Fibroblast of the conjunctiva (primary cell): Measurements from ENCODE around the gene DVL2.

Experiments
- DNase-seq: peaks from one replicate; pipeline ENCODE4 v3.0.0-alpha.2; 2010; ENCODE audit warnings: low read depth

DVL2 gene

DNA sequence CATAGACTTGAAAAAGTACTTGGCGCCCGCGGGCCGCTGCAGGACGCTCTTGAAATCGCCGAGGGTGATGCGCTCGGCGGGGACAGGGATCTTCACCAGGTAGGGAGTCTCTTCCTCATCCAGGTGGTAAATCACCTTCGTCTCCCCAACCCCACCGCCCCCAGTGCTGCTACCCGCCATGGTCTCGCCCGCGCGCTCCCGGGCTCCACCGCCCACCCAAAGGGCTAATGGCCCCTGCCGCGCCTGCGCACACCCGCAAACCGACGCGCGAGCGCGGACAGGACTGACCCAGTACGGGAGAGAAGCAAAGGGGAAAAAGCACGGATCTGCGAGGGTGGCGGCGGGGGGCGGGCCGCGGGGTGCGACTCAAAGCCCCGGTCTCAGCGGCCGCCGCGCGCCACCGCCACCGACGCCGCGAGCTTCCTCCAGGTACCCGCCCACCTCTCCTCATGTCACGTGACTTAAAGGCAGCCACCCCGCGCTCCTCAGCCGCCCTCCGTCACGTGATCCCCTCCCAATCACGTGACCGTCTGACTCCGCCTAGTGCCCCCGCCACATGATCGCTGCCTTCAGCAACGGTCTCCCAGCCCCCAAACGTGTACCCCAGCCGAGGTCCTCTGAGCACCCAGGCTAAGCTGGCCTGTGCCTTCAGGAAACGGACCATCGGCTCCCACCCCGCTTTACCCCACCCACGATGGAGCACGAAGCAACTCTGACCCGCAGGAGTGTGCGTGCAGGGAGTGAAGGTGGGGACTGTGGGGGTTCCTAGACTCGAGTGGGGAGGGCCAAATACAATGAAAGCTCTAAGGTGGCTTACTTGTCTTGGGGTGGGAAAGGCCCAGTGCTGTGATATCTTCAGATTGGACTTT is at the start of gene DVL2:
TSS of gene DVL2 (minus strand) at position 435 of the 869 bp plus-strand sequence. CDS start at position 180, 255 bp downstream.
- peak; percentile 91 for DNase-seq

DNA sequence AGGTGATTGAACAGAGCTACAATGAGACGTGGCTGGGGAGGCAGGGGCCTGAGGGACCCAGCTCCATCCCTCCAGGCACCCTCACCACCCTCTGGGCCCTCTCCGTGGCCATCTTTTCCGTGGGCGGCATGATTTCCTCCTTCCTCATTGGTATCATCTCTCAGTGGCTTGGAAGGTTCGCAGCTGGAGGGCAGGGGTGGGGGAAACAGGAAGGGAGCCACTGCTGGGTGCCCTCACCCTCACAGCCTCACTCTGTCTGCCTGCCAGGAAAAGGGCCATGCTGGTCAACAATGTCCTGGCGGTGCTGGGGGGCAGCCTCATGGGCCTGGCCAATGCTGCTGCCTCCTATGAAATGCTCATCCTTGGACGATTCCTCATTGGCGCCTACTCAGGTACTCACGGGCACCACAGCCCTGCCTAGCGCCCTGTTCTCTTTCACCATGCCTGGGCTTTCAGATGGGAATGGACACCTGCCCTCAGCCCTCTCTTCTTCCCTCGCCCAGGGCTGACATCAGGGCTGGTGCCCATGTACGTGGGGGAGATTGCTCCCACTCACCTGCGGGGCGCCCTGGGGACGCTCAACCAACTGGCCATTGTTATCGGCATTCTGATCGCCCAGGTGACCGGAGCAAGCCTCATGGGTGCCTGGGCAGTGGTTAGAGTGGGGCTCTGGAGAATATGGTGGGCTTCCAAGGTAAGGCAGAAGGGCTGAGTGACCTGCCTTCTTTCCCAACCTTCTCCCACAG is 49.3 kb upstream of the DVL2 start:
- no peak for DNase-seq

DNA sequence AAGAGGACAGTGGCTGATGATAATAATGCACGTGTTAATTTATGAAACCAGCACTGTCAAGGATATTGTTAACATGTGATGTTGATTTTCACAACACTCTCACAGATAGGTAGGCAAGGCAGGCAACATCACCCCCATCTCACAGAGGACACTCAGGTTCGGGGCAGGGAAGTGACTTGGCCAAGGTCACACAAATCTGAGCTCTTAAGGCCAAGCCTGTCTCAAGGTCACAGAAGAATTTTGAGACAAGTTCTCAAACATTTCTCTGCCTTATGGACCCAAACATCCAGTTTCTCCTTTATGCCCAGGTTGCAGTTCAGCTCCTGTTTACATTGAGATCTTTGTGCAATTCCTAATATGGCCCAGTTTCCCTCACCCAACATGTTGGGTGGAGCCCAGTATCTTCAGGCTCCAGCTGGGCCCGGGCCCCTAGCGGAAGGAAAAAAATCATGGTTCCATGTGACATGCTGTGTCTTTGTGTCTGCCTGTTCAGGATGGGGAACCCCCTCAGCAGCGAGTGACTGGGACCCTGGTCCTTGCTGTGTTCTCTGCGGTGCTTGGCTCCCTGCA is 48.5 kb upstream of the DVL2 start:
- no peak for DNase-seq

DNA sequence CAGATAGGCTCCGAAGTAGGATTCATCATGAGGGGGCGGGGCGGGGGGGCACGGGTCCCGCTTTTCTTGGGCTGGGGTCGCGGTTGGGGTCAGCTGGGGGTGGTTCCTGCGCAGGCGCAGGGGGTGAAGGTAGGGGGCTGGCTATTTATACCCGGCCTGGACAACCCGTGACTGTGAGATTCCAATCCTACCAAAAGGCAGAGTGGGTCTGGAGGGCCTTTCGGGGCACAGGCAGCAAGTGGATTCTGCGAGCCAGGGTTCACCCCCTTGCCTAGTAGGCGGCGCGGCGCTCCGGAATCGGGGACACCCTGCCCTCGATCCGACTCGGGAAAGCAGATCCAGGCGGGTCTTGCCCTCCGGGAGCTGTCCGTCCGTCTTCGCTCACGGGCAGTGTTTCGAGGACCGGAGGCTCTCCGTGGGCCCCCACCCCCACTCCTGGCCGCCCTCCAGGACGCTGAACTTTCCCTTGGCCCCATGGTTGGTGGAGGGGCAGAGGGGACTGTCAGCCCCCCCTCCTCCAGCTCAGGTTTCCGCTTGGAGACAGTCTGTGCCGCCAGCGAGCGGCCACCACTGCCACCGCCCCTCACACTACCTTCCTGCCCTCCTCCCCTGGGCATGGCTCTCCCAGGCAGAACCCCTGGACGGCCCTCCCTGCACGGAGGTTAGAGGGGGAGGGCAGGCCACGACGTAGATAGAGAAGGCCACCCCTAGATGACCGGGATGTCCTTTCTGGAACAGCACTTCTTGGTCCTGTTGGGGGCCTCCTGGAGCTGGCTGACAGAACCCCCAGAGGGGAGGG is 47.8 kb upstream of the DVL2 start:
- no peak for DNase-seq

DNA sequence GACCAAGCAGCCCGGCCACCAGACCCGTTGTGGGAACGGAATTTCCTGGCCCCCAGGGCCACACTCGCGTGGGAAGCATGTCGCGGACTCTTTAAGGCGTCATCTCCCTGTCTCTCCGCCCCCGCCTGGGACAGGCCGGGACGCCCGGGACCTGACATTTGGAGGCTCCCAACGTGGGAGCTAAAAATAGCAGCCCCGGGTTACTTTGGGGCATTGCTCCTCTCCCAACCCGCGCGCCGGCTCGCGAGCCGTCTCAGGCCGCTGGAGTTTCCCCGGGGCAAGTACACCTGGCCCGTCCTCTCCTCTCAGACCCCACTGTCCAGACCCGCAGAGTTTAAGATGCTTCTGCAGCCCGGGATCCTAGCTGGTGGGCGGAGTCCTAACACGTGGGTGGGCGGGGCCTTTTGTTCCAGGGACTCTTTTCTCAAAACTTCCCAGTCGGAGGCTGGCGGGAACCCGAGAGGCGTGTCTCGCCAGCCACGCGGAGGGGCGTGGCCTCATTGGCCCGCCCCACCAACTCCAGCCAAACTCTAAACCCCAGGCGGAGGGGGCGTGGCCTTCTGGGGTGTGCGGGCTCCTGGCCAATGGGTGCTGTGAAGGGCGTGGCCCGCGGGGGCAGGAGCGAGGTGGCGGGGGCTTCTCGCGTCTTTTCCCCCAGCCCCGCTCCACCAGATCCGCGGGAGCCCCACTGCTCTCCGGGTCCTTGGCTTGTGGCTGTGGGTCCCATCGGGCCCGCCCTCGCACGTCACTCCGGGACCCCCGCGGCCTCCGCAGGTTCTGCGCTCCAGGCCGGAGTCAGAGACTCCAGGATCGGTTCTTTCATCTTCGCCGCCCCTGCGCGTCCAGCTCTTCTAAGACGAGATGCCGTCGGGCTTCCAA is 47.0 kb upstream of the DVL2 start, which contains the start of gene SLC2A4:
TSS of gene SLC2A4 (plus strand) at position 645 of the 879 bp plus-strand sequence. CDS start at position 862, 217 bp downstream.
- DNase-seq: peak; percentile 88

DNA sequence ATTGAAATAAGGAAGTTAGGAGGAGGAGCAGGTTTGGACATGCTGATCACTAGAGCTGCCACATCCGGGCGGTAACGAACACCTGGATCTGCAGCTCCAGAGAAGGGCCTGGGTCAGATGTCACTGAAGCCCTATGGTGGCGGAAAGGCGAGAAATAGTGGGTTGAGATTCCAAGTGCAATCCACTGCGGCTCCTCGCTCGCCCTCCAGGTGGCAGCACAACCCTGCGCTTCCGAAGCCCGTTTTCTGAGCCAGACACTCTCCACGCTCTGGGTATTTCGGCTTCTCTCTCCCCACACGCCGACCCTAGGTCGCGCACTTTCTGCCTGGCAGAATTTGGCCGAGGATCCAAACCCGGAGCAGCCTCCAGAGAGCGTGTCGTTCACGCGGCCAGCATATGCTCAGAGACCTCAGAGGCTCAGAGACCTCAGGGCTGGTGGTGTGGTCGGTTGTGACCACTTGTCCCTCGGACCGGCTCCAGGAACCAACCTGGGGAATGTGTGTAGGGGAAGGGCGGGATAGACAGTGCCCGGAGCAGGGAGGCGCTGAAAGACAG is 46.3 kb upstream of the DVL2 start:
- peak; percentile 57 for DNase-seq

DNA sequence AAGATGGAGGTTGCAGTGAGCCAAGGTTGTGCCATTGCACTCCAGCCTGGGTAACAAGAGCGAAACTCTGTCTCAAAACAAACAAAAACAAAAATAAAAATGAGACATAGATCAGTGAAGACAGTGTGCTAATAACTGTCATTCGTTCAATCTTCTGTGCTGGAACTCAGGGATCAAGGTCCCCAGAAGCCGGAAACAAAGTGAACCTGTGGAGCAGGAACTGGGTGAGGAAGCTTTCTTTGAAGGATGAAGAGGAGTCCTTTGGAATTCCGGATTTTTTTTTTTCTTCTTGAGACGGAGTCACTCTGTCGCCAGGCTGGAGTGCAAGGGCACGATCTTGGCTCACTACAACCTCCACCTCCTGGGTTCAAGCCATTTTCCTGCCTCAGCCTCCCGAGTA is 45.1 kb upstream of the DVL2 start:
- no peak for DNase-seq

DNA sequence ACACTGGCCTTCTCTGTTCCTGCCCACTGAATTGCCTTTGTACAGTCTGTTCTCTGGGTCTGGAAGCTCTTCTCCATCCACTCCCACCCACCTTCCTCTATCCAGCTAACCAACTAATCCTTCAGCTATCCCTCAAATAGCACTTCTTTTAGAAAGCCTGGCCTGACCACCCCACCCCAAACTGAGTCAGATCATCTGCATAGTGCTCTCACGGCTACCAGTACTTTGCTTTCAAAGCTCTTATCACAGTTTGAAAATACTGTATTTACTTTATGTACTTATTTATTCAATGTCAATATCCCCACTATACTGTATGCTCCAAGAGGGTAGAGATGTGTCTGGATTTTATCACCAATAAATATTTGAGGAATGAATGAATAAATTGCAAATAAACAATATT is 32.5 kb upstream of the DVL2 start:
- no peak for DNase-seq

DNA sequence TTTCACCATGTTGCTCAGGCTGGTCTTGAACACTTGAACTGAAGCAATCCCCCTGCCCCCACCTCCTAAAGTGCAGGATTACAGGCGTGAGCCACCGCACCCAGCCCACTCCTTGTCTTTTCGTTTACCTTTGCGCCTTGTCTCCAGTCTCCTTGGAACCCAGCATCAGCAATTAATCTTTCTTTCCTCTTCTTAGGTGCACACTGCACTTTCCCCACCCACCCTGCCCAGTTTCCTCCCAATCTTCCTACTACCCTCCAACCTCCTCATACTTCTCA is 29.4 kb upstream of the DVL2 start:
- DNase-seq: no peak

DNA sequence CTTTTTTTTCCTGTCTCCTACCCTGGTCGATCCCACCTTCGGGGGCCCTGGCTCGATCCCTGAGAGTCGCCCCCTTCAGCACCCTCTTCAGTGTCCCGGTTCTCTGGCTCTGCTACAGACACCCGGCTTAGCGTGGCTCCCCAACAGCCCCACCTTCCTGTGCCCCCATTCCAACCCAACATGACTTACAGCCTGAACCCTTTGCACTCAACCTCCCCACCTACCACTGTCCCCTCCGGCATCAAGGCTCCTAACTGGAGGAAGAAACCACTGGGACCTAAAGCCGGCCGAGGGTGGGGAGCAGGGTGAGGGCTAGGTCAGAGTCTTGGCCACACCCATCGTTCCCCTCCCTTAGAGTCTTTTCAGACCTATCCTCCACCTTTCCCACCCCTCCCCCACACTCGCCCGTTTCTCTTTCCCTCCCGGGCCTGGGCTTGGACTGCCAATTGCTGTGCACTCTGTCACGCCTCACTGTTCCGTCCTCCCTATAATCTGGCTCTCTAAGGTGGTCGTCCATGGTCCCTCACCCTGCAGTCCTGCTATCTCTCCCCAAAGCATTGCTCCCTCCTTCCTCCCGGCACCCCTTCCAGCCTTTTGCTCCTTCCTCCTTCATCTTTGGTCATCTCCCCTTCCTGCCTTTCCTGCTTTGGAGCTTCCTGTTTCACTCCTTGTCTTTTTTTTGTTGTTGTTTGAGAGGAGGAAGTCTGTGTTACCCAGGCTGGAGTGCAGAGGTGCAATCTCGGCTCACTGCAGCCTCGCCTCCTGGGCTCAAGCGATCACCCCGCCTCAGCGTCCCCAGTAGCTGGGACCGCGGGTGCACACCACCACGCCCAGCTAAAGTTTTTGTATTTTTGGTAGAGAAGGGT is 28.9 kb upstream of the DVL2 start:
- no peak for DNase-seq

DNA sequence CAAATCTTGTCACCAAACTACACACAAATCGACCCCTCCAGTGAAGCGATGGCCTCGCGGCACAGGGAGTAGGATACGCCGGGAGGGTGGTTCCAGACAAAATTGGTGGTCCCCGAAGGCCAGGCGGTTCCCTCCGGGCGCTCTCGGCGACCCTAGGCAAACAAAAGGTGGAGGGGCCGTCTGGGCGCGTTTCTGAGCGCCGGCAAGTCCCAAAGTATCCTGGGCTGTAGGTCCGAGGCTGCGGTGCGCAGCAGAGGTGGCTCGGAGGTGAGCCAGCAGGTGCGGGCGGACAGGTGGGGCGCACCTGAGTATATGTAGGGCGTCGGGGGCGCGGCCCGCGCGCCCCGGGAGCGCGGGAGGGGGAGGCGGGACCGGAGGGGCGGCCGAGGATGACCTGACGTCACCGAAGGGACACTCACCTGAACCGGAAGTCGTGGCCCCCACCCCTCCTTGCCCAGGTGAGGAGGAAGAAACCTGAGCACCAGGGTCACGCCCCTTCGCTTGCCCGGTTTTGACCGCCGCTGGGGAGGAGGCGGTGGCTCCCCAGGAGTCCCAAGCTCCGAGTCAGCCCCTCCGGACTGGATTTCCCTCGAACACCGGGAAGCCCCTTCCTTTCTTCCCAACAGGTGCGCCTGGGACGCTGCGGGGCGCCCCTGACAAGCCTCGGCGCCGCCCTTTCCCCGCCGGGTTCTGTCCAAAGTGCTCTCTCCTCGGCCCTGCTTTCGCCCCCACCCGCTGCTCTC is 28.0 kb upstream of the DVL2 start, which contains the start of gene CLDN7:
TSS of gene CLDN7 (minus strand) at position 287 of the 743 bp plus-strand sequence. CDS start 435 bp downstream, outside the sequence.
- no peak for DNase-seq

DNA sequence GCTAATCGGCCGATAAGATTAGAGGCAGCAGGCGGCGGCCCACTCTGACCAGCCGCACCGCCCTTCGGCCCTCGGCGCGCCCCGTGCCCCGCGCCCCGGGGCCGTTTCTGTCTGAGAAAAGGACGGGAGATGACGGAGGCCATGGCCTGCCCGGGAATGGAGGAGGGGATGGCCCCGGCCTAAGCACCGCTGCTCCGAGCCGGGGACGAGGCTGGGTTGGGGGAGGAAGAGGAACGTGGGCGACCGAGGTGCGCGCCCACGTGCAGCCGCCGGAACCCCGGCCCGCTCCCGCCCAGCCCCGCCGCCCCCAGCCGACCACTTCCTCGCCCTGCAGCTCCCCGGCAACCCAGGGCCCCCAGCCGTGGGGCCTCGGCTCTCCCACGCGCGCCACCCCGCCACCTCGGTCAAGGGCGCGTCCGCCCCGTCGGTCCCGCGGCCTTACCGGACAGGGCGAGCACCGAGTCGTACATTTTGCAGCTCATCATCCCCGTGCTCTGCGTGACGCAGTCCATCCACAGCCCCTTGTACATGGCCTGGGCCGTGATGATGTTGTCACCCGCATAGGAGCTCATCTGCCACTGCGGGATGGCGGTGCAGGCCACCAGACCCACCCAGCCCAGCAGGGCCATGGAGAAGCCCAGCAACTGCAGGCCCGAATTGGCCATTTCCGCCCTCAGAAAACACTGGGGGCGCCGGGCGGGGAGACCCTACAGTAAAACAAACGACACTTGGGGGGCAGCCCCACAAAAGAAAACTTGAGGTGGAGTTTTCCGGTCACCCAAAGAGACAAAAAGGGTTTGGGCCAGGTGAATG is 27.3 kb upstream of the DVL2 start:
- DNase-seq: no peak

DNA sequence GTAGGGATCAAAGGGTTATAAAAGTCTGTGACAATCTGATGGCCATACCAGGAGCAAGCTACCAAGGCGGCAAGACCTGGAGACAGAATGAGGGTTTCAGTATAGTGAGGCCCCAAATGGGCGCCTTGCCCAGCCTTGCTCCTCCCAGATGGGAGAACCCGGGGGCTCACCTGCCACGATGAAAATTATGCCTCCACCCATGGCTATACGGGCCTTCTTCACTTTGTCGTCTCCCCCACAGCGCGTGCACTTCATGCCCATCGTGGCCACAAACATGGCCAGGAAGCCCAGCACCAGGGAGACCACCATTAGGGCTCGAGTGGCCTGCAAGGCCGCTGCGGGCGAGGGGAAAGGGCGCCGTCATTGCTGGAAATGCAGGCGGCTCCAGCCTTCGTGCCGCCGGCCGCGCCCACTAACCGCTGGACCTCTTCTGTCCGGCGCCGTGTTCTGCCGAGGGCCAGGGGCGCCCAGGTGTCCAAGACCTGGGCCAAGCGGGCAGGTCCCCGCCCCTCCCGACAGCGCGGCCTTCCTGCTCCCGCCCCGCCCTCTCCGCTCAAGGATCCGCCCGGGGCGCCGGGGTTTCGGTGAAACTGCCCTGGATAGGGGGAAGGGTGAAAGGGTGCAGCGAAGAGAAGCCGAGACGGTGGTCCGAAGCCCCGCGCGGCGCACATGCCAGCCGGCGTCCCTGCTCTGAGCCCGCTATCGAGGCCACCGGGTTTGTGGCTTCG is 26.5 kb upstream of the DVL2 start:
- no peak for DNase-seq

DNA sequence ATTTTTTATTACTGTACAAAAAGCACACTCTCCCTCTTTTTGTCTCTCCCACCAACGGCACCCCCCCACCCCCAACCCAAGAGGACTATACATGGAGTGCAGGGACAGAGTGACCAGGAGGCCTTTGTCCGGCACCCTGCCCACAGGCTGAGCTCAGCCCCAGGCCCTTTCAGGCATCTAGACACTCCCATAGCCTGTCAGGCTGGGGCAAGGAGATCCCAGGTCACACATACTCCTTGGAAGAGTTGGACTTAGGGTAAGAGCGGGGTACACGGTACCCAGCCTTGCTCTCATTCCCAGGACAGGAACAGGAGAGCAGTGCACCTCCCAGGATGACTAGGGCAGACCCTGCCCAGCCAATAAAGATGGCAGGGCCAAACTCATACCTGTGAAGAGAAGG is 25.8 kb upstream of the DVL2 start:
- no peak for DNase-seq

DNA sequence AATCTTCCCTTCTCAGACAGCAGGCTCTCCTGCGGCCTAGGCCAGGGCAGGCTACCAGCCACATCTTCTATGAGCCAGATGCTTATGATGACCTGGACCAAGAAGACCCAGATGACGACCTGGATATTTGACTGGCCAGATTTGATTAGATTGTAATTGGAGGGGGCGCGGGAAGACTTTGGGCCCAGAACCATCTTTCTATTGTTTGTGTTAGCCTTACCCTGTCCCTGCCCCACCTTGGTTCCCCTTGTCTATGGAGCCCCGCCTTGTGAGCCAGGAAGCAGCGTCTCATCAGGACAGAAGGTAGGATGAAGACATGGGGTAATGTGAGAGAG is 25.2 kb upstream of the DVL2 start:
- no peak for DNase-seq

DNA sequence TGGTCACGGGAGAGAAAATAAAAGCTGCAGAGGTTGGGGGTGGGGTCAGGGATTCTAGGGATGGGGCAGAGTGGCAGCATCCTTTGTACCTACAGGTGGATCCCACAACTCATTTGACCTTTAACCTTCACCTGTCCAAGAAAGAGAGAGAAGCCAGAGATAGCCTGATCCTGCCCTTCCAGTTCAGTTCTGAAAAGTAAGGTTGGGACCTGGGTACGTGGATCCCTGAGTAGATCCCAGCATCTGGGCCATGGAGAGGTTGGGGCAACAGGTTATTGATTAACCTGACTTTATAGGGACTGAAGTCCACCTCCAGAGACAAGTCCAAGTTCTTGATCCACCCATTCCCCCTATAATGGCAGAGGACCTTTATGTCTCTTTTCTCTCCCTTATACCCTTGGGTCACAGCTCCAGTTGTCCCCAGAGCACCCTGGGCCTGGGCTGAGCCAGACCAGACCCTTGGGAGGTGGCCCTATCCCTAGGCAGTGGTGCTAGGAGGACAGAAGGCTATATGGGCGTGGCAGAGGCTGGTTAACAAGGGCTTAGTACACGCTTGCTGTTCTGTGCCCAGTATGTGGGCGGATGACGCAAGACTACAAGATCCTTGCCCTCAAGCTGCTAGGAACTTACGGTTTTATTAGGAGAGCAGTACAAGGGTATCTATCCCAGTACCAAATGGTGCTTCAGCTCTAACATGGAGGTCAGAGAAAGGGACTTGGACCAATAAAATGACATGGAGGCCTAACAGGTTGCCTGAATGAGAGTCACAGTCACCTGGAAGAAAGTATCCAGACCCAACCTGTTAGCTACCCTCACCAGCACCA is 24.6 kb upstream of the DVL2 start:
- peak; percentile 60 for DNase-seq
